GM19468 (cell line): Measurements from ENCODE around the gene DNAJC30.

Experiments
- ATAC-seq: cut with Tn5 transposase; IDR thresholded peaks from one replicate; pipeline ENCODE4 v1.9.1; 2021; ENCODE audit warnings: mild to moderate bottlenecking, moderate library complexity, moderate number of reproducible peaks; ENCODE audit not compliant: unreplicated experiment; ENCODE audit errors: extremely low read depth

The DNAJC30 gene

DNA sequence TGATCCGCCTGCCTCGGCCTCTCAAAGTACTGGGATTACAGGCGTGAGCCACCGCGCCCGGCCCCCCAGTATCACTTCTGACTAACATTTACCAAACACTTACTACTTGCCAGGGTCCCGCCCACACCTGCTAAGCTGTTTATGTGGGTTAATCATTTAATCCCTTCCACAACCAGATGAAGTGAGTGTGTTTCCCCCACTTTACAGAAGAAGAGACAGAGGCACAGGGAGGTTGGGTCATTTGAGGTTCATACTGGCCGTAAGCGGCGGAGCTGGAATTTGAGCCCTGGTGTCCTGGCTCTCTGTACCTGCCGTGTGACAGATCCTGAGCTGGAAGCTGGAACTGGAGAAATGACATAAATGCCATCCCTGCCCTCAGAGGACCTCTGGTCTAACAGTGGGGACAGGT is 30.7 kb downstream of the DNAJC30 start:
- no peak for ATAC-seq

- no peak for ATAC-seq
These were observed 32.7 kb downstream of the DNAJC30 start for GRCh38 chr7:73650524-73650923.

GRCh38 chr7:73649576-73649975 is 33.7 kb downstream of the DNAJC30 start:
- no peak for ATAC-seq

GRCh38 chr7:73648593-73649332 is 34.5 kb downstream of the DNAJC30 start:
- no peak for ATAC-seq

DNA sequence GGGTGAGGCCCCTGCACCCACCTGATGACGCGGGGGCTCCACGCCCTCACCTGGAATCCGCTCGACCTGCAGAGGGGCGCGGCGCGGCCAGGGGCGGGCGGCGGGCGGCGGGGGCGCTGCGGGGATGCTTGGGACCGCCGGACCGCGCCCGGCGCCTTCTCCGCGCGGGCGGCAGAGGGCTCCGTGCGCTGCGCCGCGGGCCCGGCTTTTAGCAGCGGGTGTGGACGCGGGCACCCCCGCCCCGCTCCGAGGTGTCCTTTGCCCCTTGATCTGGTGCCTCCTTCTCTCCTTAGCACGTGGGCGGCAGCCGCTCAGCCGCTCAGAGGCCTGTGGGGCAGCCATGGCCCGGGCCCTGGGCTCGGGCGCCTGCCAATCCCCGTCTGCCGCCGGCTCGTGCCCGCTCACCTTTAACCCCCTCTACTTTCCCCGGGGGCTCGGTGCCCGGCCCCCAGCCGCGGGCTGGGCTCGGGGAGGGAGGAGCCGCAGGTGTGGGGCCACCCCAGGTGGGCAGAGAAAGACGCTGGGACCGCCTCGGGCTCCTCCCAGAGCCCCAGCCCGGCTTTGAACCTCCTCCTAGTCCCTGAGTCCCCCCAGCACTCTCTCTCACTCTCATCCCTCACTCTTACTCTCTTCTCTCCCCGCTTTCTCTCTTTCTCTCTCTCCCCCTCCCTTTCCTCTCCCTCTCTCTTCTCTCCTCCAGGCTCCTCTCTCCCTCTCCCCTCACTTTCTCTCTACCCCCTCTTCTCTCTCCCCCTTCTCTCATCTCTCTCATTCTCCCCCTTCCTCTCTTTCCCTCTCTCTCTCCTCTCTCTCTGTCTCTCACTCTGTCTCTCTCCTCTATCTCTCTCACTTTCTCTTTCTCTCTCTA is 35.3 kb downstream of the DNAJC30 start:
- no peak for ATAC-seq

DNA sequence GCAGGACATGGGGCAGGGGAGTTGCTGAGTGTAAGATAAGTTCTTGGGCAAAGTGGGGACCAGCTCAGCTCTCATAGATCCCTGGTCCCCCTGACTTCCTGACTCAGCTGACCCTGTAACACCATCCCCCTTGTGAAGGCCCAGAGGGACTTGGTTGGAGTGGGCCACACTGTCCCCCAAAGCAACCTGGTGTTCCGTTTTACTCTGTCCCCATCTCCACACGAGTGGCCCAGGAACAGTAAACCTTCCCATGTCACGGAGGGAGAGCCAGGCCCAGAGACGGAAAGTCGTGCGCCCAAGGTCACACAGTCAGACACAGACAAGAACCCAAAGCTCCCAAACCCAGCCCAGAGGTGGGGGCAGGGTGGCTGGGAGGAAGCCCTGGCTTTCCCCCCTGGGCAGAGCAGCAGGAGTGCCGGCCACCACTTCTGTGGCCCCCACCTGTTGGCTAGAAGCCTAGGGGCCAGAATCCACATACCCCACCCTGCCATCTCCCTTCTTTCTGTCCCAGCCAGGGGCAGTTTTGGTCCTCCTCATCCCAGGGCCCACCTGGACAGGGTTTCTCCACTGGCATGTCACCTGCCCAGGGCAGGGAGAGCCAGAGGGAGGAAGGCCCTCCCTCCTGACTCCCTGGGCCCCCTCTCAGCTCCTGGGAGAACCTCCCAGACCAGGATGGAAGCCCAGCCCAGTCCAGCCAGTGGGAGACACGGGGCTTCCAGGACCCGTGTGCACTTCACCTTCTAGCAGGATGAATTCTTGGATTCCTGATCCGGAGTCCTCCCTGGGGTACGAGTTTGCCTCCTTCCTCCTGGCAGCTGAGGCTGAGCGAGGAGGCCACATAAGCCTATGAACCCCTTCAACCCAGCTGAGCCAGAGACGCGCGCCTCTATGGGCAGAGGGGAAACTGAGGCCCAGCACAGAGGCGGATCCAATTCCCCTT is 36.2 kb downstream of the DNAJC30 start:
- ATAC-seq = no peak

GRCh38 chr7:73645643-73646174 is 37.5 kb downstream of the DNAJC30 start:
- no peak for ATAC-seq

DNA sequence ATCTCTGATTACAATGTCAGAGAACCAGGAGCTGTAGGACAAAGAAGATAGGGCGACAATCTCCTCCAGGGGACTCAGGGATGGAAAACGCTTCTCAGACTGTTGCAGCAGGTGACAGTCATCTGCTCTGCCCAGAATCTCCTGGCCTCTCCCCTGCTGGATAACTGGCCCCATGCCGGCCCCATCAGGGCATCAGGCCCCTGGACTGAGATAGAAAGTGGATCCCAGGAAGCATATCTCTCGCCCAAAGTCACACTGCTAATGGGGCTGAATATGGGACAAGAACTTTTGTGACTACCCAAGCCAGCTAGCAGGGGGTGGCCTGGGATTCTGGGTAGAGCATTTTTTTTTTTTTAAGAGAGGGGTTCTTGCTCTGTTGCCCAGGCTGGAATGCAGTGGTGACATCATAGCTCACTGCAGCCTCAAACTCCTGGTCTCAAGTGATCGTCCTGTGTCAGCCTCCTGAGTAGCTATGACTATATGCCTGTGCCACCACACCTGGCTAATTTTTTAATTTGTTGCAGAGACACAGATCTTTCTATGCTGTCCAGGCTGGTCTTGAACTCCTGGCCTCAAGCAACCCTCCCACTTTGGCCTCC is 38.5 kb downstream of the DNAJC30 start:
- no peak for ATAC-seq

- ATAC-seq = no peak
These were observed 40.4 kb downstream of the DNAJC30 start for GRCh38 chr7:73642834-73643233.

- no peak for ATAC-seq
These were observed 44.3 kb downstream of the DNAJC30 start for GRCh38 chr7:73638911-73639310.

GRCh38 chr7:73635428-73636200 is 47.6 kb downstream of the DNAJC30 start:
- no peak for ATAC-seq

DNA sequence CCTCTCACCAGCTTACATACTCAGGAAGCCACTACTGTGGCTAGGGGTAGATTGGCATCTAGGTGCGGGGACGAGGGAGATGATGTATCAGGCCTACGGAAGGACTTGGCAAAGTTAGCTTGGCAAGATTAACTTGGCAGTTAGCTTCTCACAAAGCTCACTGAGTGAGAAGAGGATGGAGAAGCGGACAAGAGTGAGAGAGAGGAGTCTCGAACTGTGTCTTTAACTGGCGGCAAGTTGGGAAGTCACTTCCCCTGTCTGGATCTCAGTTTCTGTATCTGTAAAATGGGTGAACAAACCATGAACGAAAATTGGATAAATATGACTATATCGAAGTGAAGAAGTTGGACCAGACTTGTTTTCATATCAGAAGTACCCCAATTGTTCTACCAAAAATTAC is 49.4 kb downstream of the DNAJC30 start:
- ATAC-seq = no peak

- no peak for ATAC-seq
These were observed 49.9 kb downstream of the DNAJC30 start for GRCh38 chr7:73633323-73633722.

GRCh38 chr7:73631558-73631957 is 51.7 kb downstream of the DNAJC30 start:
- no peak for ATAC-seq
